Panc1 (cell line): Measurements from ENCODE around the gene NET1.

Source experiments
- CTCF ChIP-seq: fragments of 450-650 bp; IDR thresholded peaks from 2 replicates; pipeline ENCODE4 v1.5.1; 2017; ENCODE audit warnings: mild to moderate bottlenecking
- POLR2AphosphoS5 ChIP-seq: IDR thresholded peaks from 2 replicates; pipeline ENCODE4 v1.6.1; 2012; ENCODE audit warnings: mild to moderate bottlenecking, low read depth, low read length, moderate library complexity
- SIN3A ChIP-seq: IDR thresholded peaks from 2 replicates; pipeline ENCODE4 v1.6.1; 2012; ENCODE audit warnings: low read depth, mild to moderate bottlenecking, low read length, moderate library complexity, borderline replicate concordance; ENCODE audit not compliant: insufficient read depth

GRCh38 chr10:5494611-5495010 lies 82.3 kb downstream of the NET1 start:
- TF ChIP-seq POLR2AphosphoS5: no peak
- TF ChIP-seq CTCF: no peak
- TF ChIP-seq SIN3A: no peak
